ENCODE results near the gene OR52K2.
A peak's percentile ranks its signal among the peaks of the same experiment; 100 is the strongest.

OR52K2 gene

DNA sequence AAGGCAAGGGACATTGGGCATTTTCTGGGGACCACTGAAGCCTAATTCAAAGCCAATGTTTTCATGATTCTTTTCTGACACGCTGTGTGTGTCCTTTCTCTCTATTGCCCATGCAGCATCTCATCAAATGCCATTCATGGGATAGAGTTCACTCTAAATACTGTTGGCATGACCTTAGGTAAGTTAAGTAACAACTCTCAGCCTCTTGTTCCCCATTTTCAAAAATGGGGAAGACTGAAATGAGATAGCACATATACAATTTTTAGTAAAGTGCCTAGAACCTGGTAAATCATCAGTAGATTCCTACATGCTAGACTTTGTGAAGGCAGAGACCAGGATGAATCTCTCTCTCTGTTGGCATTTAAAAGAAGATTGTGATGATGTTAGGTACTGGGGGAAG, 12.7 kb upstream of the OR52K2 start:
- no peak for DNase-seq (ENCODE audit: low read depth)
- TF ChIP-seq, protein P1, sequence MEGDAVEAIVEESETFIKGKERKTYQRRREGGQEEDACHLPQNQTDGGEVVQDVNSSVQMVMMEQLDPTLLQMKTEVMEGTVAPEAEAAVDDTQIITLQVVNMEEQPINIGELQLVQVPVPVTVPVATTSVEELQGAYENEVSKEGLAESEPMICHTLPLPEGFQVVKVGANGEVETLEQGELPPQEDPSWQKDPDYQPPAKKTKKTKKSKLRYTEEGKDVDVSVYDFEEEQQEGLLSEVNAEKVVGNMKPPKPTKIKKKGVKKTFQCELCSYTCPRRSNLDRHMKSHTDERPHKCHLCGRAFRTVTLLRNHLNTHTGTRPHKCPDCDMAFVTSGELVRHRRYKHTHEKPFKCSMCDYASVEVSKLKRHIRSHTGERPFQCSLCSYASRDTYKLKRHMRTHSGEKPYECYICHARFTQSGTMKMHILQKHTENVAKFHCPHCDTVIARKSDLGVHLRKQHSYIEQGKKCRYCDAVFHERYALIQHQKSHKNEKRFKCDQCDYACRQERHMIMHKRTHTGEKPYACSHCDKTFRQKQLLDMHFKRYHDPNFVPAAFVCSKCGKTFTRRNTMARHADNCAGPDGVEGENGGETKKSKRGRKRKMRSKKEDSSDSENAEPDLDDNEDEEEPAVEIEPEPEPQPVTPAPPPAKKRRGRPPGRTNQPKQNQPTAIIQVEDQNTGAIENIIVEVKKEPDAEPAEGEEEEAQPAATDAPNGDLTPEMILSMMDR (IDR thresholded peaks at IDR 0.05; ENCODE audit: insufficient read depth, low read depth, low read length, missing control alignments): no peak
- no peak overlapping the region for H3K4me3 ChIP-seq (ENCODE audit: low read depth, low read length)

DNA sequence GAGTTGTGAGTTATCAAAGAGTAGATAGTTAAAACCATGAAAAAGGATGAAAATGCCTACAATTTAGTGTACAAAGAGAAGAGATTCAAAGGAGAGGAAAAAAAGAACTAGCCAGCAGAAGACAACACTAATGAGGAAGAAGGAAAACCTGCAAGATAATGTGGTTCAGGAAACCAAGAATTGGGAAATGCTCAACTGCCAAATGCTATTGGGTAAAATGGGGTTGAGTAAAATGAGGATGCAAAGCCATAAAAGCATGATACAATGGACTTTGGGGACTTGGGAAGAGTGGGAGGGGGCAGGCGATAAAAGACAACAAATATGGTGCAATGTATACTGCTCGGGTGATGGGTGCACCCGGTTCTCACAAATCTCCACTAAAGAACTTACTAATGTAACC, 7.6 kb upstream of the OR52K2 start:
- H3K4me3 ChIP-seq (ENCODE audit: low read depth, low read length): no peak overlapping the region
- TF ChIP-seq, protein P1 (IDR thresholded peaks at IDR 0.05; ENCODE audit: insufficient read depth, low read depth, low read length, missing control alignments): no peak
- no peak for DNase-seq (ENCODE audit: low read depth)

DNA sequence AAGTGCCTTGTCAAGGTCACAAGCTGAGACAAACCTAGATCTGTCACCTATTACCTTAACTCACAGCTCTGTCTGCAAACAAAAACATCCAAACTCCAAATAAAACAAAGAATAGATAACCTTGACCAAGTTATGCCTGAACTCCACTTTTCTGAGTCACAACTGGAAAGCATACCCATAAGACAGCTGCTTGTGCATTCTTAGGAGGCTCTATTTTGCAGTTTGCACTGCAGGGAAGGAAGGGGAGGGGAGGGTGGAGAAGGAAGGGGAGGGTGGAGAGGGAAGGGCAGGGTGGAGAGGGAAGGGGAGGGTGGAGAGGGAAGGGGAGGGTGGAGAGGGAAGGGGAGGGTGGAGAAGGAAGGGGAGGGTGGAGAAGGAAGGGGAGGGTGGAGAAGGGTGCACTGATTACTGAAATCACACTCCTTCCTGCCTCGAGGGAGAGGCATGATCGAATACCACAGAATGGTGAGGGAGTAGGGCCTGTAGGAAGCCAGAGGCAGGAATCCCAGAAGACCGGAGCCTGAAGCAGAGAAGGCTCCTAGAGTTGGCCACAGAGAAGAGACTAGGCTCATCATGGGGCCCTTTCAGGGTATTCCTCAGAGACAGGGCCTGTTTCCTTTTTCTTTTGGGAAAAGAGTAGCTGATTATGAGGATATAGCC, 5.7 kb upstream of the OR52K2 start:
- no peak overlapping the region for H3K4me3 ChIP-seq (ENCODE audit: low read depth, low read length)
- TF ChIP-seq, protein P1 (IDR thresholded peaks at IDR 0.05; ENCODE audit: insufficient read depth, low read depth, low read length, missing control alignments): no peak
- DNase-seq (ENCODE audit: low read depth): no peak

DNA sequence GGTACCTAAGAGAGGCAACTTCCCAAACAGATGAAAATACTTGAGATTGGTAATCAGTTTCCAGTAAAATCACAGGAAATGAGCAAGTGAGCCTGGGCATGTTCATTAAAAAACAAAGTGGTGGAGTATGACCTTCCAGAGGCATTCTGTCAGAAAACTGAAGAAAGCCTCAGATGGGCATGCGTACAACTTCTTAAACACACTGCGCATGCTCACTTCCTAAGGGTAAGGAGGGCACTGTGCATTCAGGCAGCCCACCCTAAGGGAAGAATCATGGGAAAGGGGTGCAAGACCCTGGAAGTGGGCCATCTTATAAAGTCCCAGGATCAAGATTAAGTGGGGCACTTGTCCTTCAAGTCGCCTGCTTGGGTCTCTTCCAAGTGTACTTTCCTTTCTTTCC, 4.0 kb downstream of the OR52K2 start:
- H3K4me3 ChIP-seq (ENCODE audit: low read depth, low read length): no peak overlapping the region
- TF ChIP-seq, protein P1 (IDR thresholded peaks at IDR 0.05; ENCODE audit: insufficient read depth, low read depth, low read length, missing control alignments): no peak
- DNase-seq (ENCODE audit: low read depth): no peak

DNA sequence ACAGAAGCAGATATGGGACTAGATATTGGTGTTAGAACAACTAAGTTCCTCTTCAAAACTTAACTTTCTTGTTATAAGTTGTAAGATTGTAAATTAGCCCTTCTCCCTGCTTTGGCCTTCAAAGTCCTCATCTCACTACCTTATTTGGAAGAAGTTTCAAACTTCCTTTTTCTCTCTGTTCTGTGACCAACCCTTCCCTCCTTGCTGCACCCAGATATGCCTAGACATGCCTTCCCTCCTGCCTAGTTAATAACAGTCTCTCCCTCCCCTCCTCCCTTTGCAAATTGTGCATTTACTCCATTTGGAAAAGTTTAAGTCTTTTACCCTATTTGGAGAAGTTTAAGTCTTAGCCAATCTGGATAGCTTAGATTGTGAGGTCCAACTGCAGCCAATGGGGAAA, 4.9 kb downstream of the OR52K2 start:
- no peak for DNase-seq (ENCODE audit: low read depth)
- TF ChIP-seq, protein P1 (IDR thresholded peaks at IDR 0.05; ENCODE audit: insufficient read depth, low read depth, low read length, missing control alignments): no peak
- H3K4me3 ChIP-seq (ENCODE audit: low read depth, low read length): no peak overlapping the region

DNA sequence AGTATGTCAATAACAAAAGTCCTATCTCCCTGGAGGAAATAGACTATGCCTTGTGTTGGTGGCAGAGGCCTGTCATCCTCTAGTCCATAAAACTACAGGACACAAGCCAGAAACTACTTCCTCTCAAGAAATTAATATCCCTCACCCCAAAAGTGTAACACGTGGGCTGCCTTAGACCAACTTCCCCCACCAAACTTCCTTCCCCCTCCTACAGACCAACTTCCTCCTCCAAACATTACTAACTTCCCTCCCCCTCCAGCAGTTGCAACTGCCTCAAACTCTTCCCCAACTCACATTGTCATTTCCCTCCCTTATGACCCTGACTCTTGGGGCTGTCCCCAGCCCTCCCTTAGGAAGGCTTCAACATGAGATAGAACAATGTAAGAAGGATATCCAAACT, 6.3 kb downstream of the OR52K2 start:
- H3K4me3 ChIP-seq (ENCODE audit: low read depth, low read length): no peak overlapping the region
- TF ChIP-seq, protein P1 (IDR thresholded peaks at IDR 0.05; ENCODE audit: insufficient read depth, low read depth, low read length, missing control alignments): no peak
- DNase-seq (ENCODE audit: low read depth): no peak

DNA sequence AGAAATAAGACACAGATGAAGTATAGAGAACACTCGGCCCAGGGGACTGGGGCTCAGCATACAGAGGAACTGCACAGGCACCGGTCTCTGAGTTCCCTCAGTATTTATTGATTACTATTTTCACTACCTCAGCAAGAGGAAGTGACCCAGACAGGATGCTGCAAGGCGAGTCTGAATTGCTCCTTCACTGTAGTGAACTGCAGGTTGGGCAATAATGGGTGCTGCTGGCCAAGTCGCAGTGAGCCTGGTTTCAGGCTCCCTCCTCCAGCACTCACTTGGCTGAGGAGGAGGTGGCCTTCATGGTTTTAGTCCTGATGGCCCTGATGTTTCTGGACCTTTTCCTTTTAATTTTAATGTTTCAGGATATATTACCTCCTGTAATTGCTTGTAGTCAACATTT, 10.4 kb downstream of the OR52K2 start:
- TF ChIP-seq, protein P1 (IDR thresholded peaks at IDR 0.05; ENCODE audit: insufficient read depth, low read depth, low read length, missing control alignments): no peak

More for the DNA sequence above, 10.4 kb downstream of the OR52K2 start:
- DNase-seq (ENCODE audit: low read depth): peak; percentile 7
- H3K4me3 ChIP-seq (ENCODE audit: low read depth, low read length): no peak overlapping the region

Measured in GM12865 (cell line).